B cell (primary cell): ENCODE data around the gene CACNG1. TPM values are rescaled to one million over a fixed set of nuclear protein-coding genes. Genes with fewer than 3 reads are reported as not detected.
"Not testable (repeated sequence)": the region's sequence is repeated elsewhere in the genome, so short reads cannot be mapped to it uniquely, and the experiment has no call there.

Experiments used
- ATAC-seq: fragments of 200-7000 bp; cut with Tn5 transposase; one replicate; pipeline ENCODE4 v1.10.0; 2021; ENCODE audit warnings: low read depth, mild to moderate bottlenecking, moderate number of reproducible peaks, moderate library complexity
- CTCF ChIA-PET: fragments of 350-600 bp; sonication (Branson Sonifier 250); formaldehyde crosslinking; loops from one replicate; lab custom pipeline; 2021; ENCODE audit warnings: antibody characterized with exemption, inconsistent platforms; lab: Charles Lee
- POLR2A ChIA-PET: fragments of 350-600 bp; sonication (Branson Sonifier 250); formaldehyde crosslinking; loops from one replicate; lab custom pipeline; 2021; ENCODE audit warnings: antibody characterized with exemption; lab: Charles Lee
- DNase-seq: peaks from one replicate; pipeline ENCODE4 v3.0.0; 2013
- H2AFZ ChIP-seq: 2 replicates; pipeline ENCODE4 v1.6.1; 2012; ENCODE audit warnings: mild to moderate bottlenecking, low read depth, low read length; ENCODE audit not compliant: insufficient read depth, poor library complexity, severe bottlenecking
- H3K27ac ChIP-seq, 2 donors: 1 replicate in 1 of 2; 2 replicates in 1 of 2; pipeline ENCODE4 v1.5.1; 2012 to 2013; ENCODE audit warnings: low read length in 2 of 2, mild to moderate bottlenecking in 2 of 2, moderate library complexity in 1 of 2
- H3K27me3 ChIP-seq, 4 experiments: fragments of 200-600 bp in 1 of 4; sonication (generic) in 1 of 4; replicated peaks in 1 of 4; 1 replicate in 2 of 4; 2 replicates in 2 of 4; pipeline versions ENCODE4 v1.6.1 to v1.7.0; 2013 to 2016; ENCODE audit warnings: low read length in 3 of 4, mild to moderate bottlenecking in 2 of 4, mixed read lengths in 1 of 4, moderate library complexity in 1 of 4; ENCODE audit not compliant: insufficient read depth in 4 of 4, control insufficient read depth in 3 of 4; ENCODE audit errors: control extremely low read depth in 1 of 4
- H3K36me3 ChIP-seq, 2 experiments: replicated peaks in 1 of 2; 1 replicate in 1 of 2; 2 replicates in 1 of 2; pipeline versions ENCODE4 v1.6.1 to v1.7.1; 2013; ENCODE audit warnings: low read length in 1 of 2; ENCODE audit not compliant: insufficient read depth in 2 of 2, control insufficient read depth in 1 of 2; ENCODE audit errors: control extremely low read depth in 1 of 2, extremely low read depth in 1 of 2
- H3K4me1 ChIP-seq, 2 donors: fragments of 200-600 bp in 1 of 2; sonication (generic) in 1 of 2; 1 replicate in 1 of 2; 2 replicates in 1 of 2; pipeline versions ENCODE4 v1.5.1 to v1.6.1; 2013 to 2017; ENCODE audit warnings: low read length in 2 of 2; ENCODE audit not compliant: control insufficient read depth in 2 of 2, insufficient read depth in 2 of 2
- H3K4me2 ChIP-seq: replicated peaks from 2 replicates; pipeline ENCODE3; 2012; ENCODE audit warnings: mild to moderate bottlenecking, low read depth, low read length; ENCODE audit not compliant: poor library complexity, severe bottlenecking
- H3K4me3 ChIP-seq, 5 experiments: fragments of 200-600 bp in 1 of 5; sonication (generic) in 1 of 5; 1 replicate in 3 of 5; 2 replicates in 2 of 5; pipeline versions ENCODE4 v1.5.1 to v1.7.0; 2011 to 2016; ENCODE audit warnings: low read length in 4 of 5, mild to moderate bottlenecking in 4 of 5, low read depth in 2 of 5, control low read depth in 1 of 5, moderate library complexity in 1 of 5; ENCODE audit not compliant: insufficient read depth in 1 of 5; ENCODE audit errors: control extremely low read depth in 1 of 5, extremely low read depth in 1 of 5
- H3K79me2 ChIP-seq: fragments of 200-600 bp; sonication (generic); one replicate; pipeline ENCODE4 v1.6.0; 2016; ENCODE audit warnings: low read length; ENCODE audit not compliant: control insufficient read depth, insufficient read depth
- H3K9ac ChIP-seq: fragments of 200-600 bp; sonication (generic); 2 replicates; pipeline ENCODE4 v1.6.1; 2017; ENCODE audit warnings: mild to moderate bottlenecking, low read length, moderate library complexity
- H3K9me3 ChIP-seq, 3 donors: one replicate each; pipeline versions ENCODE4 v1.6.1 to v1.7.1; 2013; ENCODE audit warnings: low read length in 2 of 3; ENCODE audit not compliant: control insufficient read depth in 2 of 3, insufficient read depth in 1 of 3; ENCODE audit errors: control extremely low read depth in 1 of 3
- H4K20me1 ChIP-seq: 2 replicates; pipeline ENCODE4 v1.6.0; 2012; ENCODE audit warnings: mild to moderate bottlenecking, low read length; ENCODE audit not compliant: insufficient read depth, control insufficient read depth, poor library complexity, severe bottlenecking
- H3K27ac Mint-ChIP-seq: one replicate; pipeline ENCODE4 v1.8.0; 2021; ENCODE audit warnings: mixed read lengths
- H3K27me3 Mint-ChIP-seq: one replicate; pipeline ENCODE4 v1.8.0; 2021; ENCODE audit warnings: mixed read lengths
- H3K4me1 Mint-ChIP-seq: one replicate; pipeline ENCODE4 v1.8.0; 2021; ENCODE audit warnings: mixed read lengths
- H3K4me3 Mint-ChIP-seq: one replicate; pipeline ENCODE4 v1.8.0; 2021; ENCODE audit warnings: mixed read lengths
- H3K9me3 Mint-ChIP-seq: one replicate; pipeline ENCODE4 v1.8.0; 2022; ENCODE audit warnings: mixed read lengths; ENCODE audit not compliant: insufficient read depth
- EZH2 ChIP-seq: IDR thresholded peaks from 2 replicates; pipeline ENCODE4 v1.6.1; 2012; ENCODE audit warnings: borderline replicate concordance, low read depth, mild to moderate bottlenecking, moderate library complexity, low read length; ENCODE audit not compliant: insufficient read depth, poor library complexity, severe bottlenecking
- WGBS: methylation state at CpG from one replicate; pipeline ENCODE4 v1.1.5; 2013; ENCODE audit warnings: missing lambda C conversion rate; ENCODE audit not compliant: insufficient coverage; 5-methylcytosine and 5-hydroxymethylcytosine counted together
- intact Hi-C: fragments of 100-400 bp; cut with micrococcal nuclease; formaldehyde crosslinking; loops from one replicate; pipeline ENCODE4 v1.10.0; 2022
- polyA plus RNA-seq: library from polyadenylated mRNA; depleted of rRNA; stranded (reverse); fragments of >200 nt; gene quantifications from 2 replicates; pipeline ENCODE4 v1.2.3, GENCODE V29; 2012
- total RNA-seq, 2 donors: library from RNA; stranded (reverse); fragments of 120-200 nt in 1 of 2; gene quantifications; 1 replicate in 1 of 2; 2 replicates in 1 of 2; pipeline versions ENCODE4 v1.2.3 to v1.2.4, GENCODE V29; 2013 to 2022
- TF ChIP-seq, protein P1 (sequence below): fragments of 200-600 bp; IDR thresholded peaks from one replicate; pipeline ENCODE4 v1.8.0; 2022; ENCODE audit warnings: antibody characterized with exemption, mild to moderate bottlenecking

The CACNG1 gene
- total and polyA plus RNA-seq, 2 donors (not counting 1 experiment from before 2014, with no cell fraction given), result not detected

DNA sequence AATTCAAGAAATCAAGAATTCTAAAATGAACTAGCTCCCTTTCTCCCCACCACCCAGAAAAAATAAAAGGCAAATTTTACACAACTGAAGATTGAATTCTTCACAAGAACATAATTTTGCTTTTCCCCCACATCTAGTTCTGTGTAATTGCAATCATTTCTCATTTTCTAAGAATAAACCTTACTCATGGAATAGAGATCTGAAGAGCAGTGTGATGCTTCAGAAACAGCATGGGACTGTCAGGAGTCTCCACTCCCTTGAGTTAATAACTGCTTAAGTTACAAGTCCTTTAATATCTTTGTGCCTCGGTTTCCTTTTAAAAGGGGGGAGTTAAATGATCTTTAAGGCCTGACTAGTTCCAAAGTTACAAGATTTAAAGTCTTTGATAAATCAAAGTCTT lies 53.7 kb downstream of the CACNG1 start:
- Histone ChIP-seq H3K27me3 (no peaks in the 10 kb centered on the region), H3K4me2 (no peak overlapping the region), H3K36me3 (peaks cover 2 to 16% of the 10 kb centered on the region in 2 experiments), H3K4me3 (no peak overlapping the region), H2AFZ (no peak overlapping the region), H3K9ac (no peak overlapping the region), H3K27ac (no peak overlapping the region), H3K4me1 (no peaks in the 10 kb centered on the region), H3K9me3 (no peaks in the 10 kb centered on the region), H3K79me2 (peaks cover 13% of the 10 kb centered on the region), H4K20me1 (peaks cover 9% of the 10 kb centered on the region)
- ChIA-PET CTCF (no interaction called here), POLR2A (no interaction called here)
- Mint-ChIP-seq H3K4me3 (no peak overlapping the region), H3K9me3 (no peaks in the 10 kb centered on the region), H3K27ac (no peak overlapping the region), H3K27me3 (no peaks in the 10 kb centered on the region), H3K4me1 (peaks cover 5% of the 10 kb centered on the region)
- TF ChIP-seq, protein P1, sequence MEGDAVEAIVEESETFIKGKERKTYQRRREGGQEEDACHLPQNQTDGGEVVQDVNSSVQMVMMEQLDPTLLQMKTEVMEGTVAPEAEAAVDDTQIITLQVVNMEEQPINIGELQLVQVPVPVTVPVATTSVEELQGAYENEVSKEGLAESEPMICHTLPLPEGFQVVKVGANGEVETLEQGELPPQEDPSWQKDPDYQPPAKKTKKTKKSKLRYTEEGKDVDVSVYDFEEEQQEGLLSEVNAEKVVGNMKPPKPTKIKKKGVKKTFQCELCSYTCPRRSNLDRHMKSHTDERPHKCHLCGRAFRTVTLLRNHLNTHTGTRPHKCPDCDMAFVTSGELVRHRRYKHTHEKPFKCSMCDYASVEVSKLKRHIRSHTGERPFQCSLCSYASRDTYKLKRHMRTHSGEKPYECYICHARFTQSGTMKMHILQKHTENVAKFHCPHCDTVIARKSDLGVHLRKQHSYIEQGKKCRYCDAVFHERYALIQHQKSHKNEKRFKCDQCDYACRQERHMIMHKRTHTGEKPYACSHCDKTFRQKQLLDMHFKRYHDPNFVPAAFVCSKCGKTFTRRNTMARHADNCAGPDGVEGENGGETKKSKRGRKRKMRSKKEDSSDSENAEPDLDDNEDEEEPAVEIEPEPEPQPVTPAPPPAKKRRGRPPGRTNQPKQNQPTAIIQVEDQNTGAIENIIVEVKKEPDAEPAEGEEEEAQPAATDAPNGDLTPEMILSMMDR, result no peak
- no peak for TF ChIP-seq EZH2
- intact Hi-C loops, result no loop called here
- no CpG with 5 or more reads among the region's 1 CpG for WGBS
- DNase-seq (no peak), ATAC-seq (no peak)

DNA sequence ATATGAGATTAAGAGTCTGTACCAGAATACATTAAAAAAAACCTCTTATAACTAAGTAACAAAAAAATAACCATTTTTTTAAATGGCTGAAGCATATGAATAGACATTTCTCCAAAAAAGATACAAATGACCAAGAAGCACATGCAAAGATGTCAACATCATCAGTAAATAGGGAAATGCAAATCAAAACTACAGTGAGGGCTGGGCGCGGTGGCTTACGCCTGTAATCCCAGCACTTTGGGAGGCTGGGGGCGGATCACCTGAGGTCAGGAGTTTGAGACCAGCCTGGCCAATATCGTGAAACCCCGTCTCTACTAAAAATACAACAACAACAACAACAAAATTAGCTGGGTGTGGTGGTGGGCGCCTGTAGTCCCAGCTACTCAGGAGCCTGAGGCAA lies 60.3 kb downstream of the CACNG1 start:
- H3K4me2 ChIP-seq, H3K4me1 Mint-ChIP-seq, DNase-seq, H2AFZ ChIP-seq, H3K4me3 Mint-ChIP-seq, CTCF ChIA-PET, H3K27me3 Mint-ChIP-seq, H3K27ac ChIP-seq, ATAC-seq, intact Hi-C loops, H3K27ac Mint-ChIP-seq, H3K4me3 ChIP-seq, H3K9me3 ChIP-seq, H3K27me3 ChIP-seq, H3K4me1 ChIP-seq, H3K9ac ChIP-seq, H3K9me3 Mint-ChIP-seq, H4K20me1 ChIP-seq: not testable (repeated sequence)
- POLR2A ChIA-PET, result interaction anchor here (0.6 kb wide), 1 partner anchor 13 kb away, joined by 5 read pairs; no protein-coding TSS in a partner anchor
- Histone ChIP-seq H3K36me3 (peaks cover 14 to 34% of the 10 kb centered on the region in 2 experiments), H3K79me2 (peaks cover 24% of the 10 kb centered on the region)
- WGBS, result 97% methylated on average over 4 of the region's 7 CpGs
